K562 (cell line): Measurements from ENCODE around the gene GRM2. TPM values are rescaled to one million over a fixed set of nuclear protein-coding genes. Genes with fewer than 3 reads are reported as not detected.

Experiments
- ATAC-seq: fragments of 200-7000 bp; cut with Tn5 transposase; 3 replicates; pipeline ENCODE4 v1.9.1; 2020; ENCODE audit warnings: moderate library complexity
- BruUV-seq: library from RNA; stranded (reverse); fragments of 400-500 nt; replicated peaks from 2 replicates; lab custom pipeline; 2021; lab: Mats Ljungman, UMichigan
- CTCF ChIA-PET: fragments of 300-600 bp; formaldehyde crosslinking; extraction: SDS; loops from one replicate; lab custom pipeline; 2021; ENCODE audit warnings: low intra/inter-chr PET ratio; lab: Yijun Ruan, JAX
- POLR2A ChIA-PET: fragments of 300-600, 350-650 bp; sonication (Branson Sonifier 250); formaldehyde crosslinking; extraction: SDS; loops from one replicate; lab custom pipeline; 2021; ENCODE audit warnings: antibody characterized with exemption, inconsistent platforms; lab: Yijun Ruan, JAX
- DNase-seq, 4 experiments: peaks; one replicate each; pipeline versions ENCODE4 v3.0.0 to v3.0.0-alpha.2; 2011 to 2018; ENCODE audit warnings: low spot score in 3 of 4, mixed read lengths in 3 of 4; ENCODE audit errors: extremely low read depth in 1 of 4
- FAIRE-seq: peaks from 2 replicates; lab custom pipeline; 2011; peaks lifted over from hg19 to GRCh38; lab: Jason Lieb, UNC
- H2AFZ ChIP-seq: 2 replicates; pipeline ENCODE4 v1.6.0; 2011; ENCODE audit warnings: low read depth, low read length, control low read depth, inconsistent platforms
- H3K27ac ChIP-seq: fragments of 200-600 bp; 3 replicates; pipeline ENCODE4 v1.8.0; 2011; ENCODE audit warnings: low read depth, mild to moderate bottlenecking, control low read depth, inconsistent platforms, low read length, moderate library complexity, mixed read lengths; ENCODE audit errors: extremely low read depth
- H3K27me3 ChIP-seq, 2 experiments: fragments of 300-600 bp in 1 of 2; 2 replicates in 1 of 2; 3 replicates in 1 of 2; pipeline versions ENCODE4 v1.6.0 to v1.8.0; 2011; ENCODE audit warnings: inconsistent platforms in 2 of 2, low read length in 2 of 2, mild to moderate bottlenecking in 1 of 2, mixed read lengths in 1 of 2, moderate library complexity in 1 of 2; ENCODE audit not compliant: control insufficient read depth in 2 of 2, insufficient read depth in 2 of 2
- H3K36me3 ChIP-seq: fragments of 300-600 bp; 3 replicates; pipeline ENCODE4 v1.8.0; 2011; ENCODE audit warnings: mild to moderate bottlenecking, low read length, inconsistent platforms; ENCODE audit not compliant: control insufficient read depth, insufficient read depth
- H3K4me1 ChIP-seq, 2 experiments: fragments of 200-600 bp in 1 of 2; replicated peaks in 1 of 2; 2 replicates in 1 of 2; 3 replicates in 1 of 2; pipeline versions ENCODE4 v1.5.1 to v1.8.0; 2011; ENCODE audit warnings: inconsistent platforms in 2 of 2, low read length in 2 of 2, mild to moderate bottlenecking in 1 of 2, mixed read lengths in 1 of 2, moderate library complexity in 1 of 2; ENCODE audit not compliant: control insufficient read depth in 2 of 2, insufficient read depth in 2 of 2
- H3K4me2 ChIP-seq: 2 replicates; pipeline ENCODE4 v1.6.1; 2011; ENCODE audit warnings: low read length, control low read depth, inconsistent platforms, mixed read lengths; ENCODE audit not compliant: insufficient read depth
- H3K4me3 ChIP-seq: fragments of 200-600 bp; sonication (generic), shearing (Covaris generic); 2 replicates; pipeline ENCODE4 v1.5.1; 2016; ENCODE audit warnings: control low read depth, inconsistent platforms
- H3K79me2 ChIP-seq: fragments of 200-600 bp; 3 replicates; pipeline ENCODE4 v1.8.0; 2011; ENCODE audit warnings: low read length, inconsistent platforms; ENCODE audit not compliant: control insufficient read depth, insufficient read depth
- H3K9ac ChIP-seq, 2 experiments: 2 replicates each; pipeline versions ENCODE4 v1.6.0 to v1.6.1; 2011; ENCODE audit warnings: low read depth in 2 of 2, low read length in 2 of 2, control low read depth in 1 of 2, inconsistent platforms in 1 of 2, mild to moderate bottlenecking in 1 of 2, mixed read lengths in 1 of 2; ENCODE audit not compliant: insufficient read depth in 1 of 2
- H3K9me1 ChIP-seq: one replicate; pipeline ENCODE4 v1.6.0; 2011; ENCODE audit warnings: inconsistent platforms, mild to moderate bottlenecking, low read length, moderate library complexity; ENCODE audit not compliant: control insufficient read depth, insufficient read depth
- H3K9me3 ChIP-seq: replicated peaks from 2 replicates; pipeline ENCODE4 v1.5.1; 2011; ENCODE audit warnings: low read depth, low read length, inconsistent platforms; ENCODE audit not compliant: control insufficient read depth, insufficient read depth
- H4K20me1 ChIP-seq: replicated peaks from 2 replicates; pipeline ENCODE4 v1.6.1; 2011; ENCODE audit warnings: low read length, inconsistent platforms, mixed read lengths; ENCODE audit not compliant: control insufficient read depth, insufficient read depth
- BMI1 ChIP-seq: fragments of 150-350 bp; IDR thresholded peaks from 2 replicates; pipeline ENCODE4 v1.6.1; 2014; ENCODE audit warnings: low read length
- CXXC5 ChIP-seq: fragments of 250-450 bp; sonication (Bioruptor Pico); IDR thresholded peaks from 2 replicates; pipeline ENCODE4 v1.8.0; 2022; ENCODE audit warnings: inconsistent platforms, mild to moderate bottlenecking, moderate library complexity
- ELF4 ChIP-seq: fragments of 450-650 bp; formaldehyde crosslinking; IDR thresholded peaks from 2 replicates; pipeline ENCODE4 v1.4.0; 2022; ENCODE audit warnings: missing genetic modification characterization
- JUNB ChIP-seq: fragments of 450-650 bp; formaldehyde crosslinking; conservative IDR thresholded peaks from 2 replicates; pipeline ENCODE4 v1.4.0; 2020; ENCODE audit warnings: mild to moderate bottlenecking
- KDM1A ChIP-seq, 2 experiments: fragments of 450-650 bp; IDR thresholded peaks; 2 replicates each; pipeline ENCODE4 v1.6.1; 2016; ENCODE audit warnings: mild to moderate bottlenecking in 2 of 2
- KLF6 ChIP-seq: fragments of 250-450 bp; sonication (Bioruptor Pico); IDR thresholded peaks from 2 replicates; pipeline ENCODE4 v1.4.0; 2020; ENCODE audit warnings: mild to moderate bottlenecking, moderate library complexity, borderline replicate concordance
- MAFG ChIP-seq: fragments of 450-650 bp; conservative IDR thresholded peaks from 2 replicates; pipeline ENCODE4 v1.6.1; 2016; ENCODE audit warnings: missing genetic modification characterization, missing compliant biosample characterization
- MEF2D ChIP-seq: conservative IDR thresholded peaks from 2 replicates; pipeline ENCODE4 v1.6.1; 2016; ENCODE audit warnings: low read depth, missing genetic modification characterization, missing compliant biosample characterization
- NR4A1 ChIP-seq, 2 experiments: fragments of 250-450 bp in 1 of 2; fragments of 450-650 bp in 1 of 2; sonication (Bioruptor Pico) in 1 of 2; IDR thresholded peaks; 2 replicates each; pipeline versions ENCODE4 v1.4.0 to v1.6.1; 2016 to 2020; ENCODE audit warnings: mild to moderate bottlenecking in 2 of 2, missing compliant biosample characterization in 1 of 2, missing genetic modification characterization in 1 of 2, moderate library complexity in 1 of 2
- PHB2 ChIP-seq: fragments of 450-650 bp; IDR thresholded peaks from 2 replicates; pipeline ENCODE4 v1.6.1; 2017; ENCODE audit warnings: low read depth
- SIRT6 ChIP-seq: IDR thresholded peaks from one replicate; pipeline ENCODE4 v1.6.1; 2012; ENCODE audit warnings: low read depth, mild to moderate bottlenecking, control low read depth, inconsistent platforms, low read length, moderate library complexity
- TARDBP ChIP-seq: fragments of 450-650 bp; IDR thresholded peaks from 2 replicates; pipeline ENCODE4 v1.6.1; 2016
- TGIF2 ChIP-seq: sonication (generic); formaldehyde crosslinking; IDR thresholded peaks from 2 replicates; pipeline ENCODE4 v1.8.1; 2022; ENCODE audit warnings: mild to moderate bottlenecking, missing genetic modification reagents, moderate library complexity
- ZBTB1 ChIP-seq: sonication (generic); formaldehyde crosslinking; IDR thresholded peaks from 2 replicates; pipeline ENCODE4 v1.8.1; 2023; ENCODE audit warnings: missing genetic modification reagents, low read depth, mild to moderate bottlenecking, borderline replicate concordance
- ZBTB5 ChIP-seq: fragments of 450-650 bp; IDR thresholded peaks from 2 replicates; pipeline ENCODE4 v1.6.1; 2017; ENCODE audit warnings: antibody characterized with exemption
- ZNF121 ChIP-seq: sonication (generic); formaldehyde crosslinking; conservative IDR thresholded peaks from 2 replicates; pipeline ENCODE4 v1.8.0; 2022; ENCODE audit warnings: missing genetic modification reagents
- ZNF41 ChIP-seq: fragments of 250-450 bp; sonication (Bioruptor Pico); conservative IDR thresholded peaks from 2 replicates; pipeline ENCODE4 v1.4.0; 2020; ENCODE audit warnings: mild to moderate bottlenecking
- WGBS: fragments of 100-300 bp; shearing (Covaris generic); methylation state at CpG from one replicate; pipeline ENCODE4 v1.1.6; 2016; ENCODE audit warnings: low coverage, mixed read lengths; ENCODE audit not compliant: insufficient coverage; ENCODE audit errors: missing lambda C conversion rate; 5-methylcytosine and 5-hydroxymethylcytosine counted together
- in situ Hi-C: fragments of 300-500 bp; cut with MboI; formaldehyde crosslinking; loops from 4 replicates; pipeline ENCODE4 v1.15.0; 2018; ENCODE audit warnings: inconsistent platforms, mixed read lengths
- intact Hi-C: fragments of 100-400 bp; cut with micrococcal nuclease; formaldehyde crosslinking; loops from 2 replicates; pipeline ENCODE4 v1.14.2; 2022
- polyA plus RNA-seq, 8 experiments: library from polyadenylated mRNA; depleted of rRNA in 4 of 8; stranded (reverse) in 5 of 8; unstranded in 3 of 8; fragments of >200 nt; fragmentation: Nextera tagmentation in 2 of 8; fragmentation: Illumina TruSeq in 1 of 8; extraction: Ambion mirVana in 2 of 8; extraction: Trizol in 1 of 8; gene quantifications; 2 replicates each; pipeline versions ENCODE4 v1.2.1 to v1.2.3, GENCODE V29; 2011 to 2014; ENCODE audit warnings: inconsistent platforms in 1 of 8, missing spikeins in 1 of 8
- total RNA-seq, 7 experiments: library from RNA; depleted of rRNA in 6 of 7; stranded (reverse); fragments of >200 nt in 6 of 7; fragmentation: Illumina TruSeq in 2 of 7; extraction: Trizol in 2 of 7; gene quantifications; 2 replicates each; pipeline versions ENCODE4 v1.2.1 to v1.2.3, GENCODE V29; 2011 to 2021; ENCODE audit warnings: low replicate concordance in 1 of 7
- TF ChIP-seq, protein P1 (sequence below): fragments of 250-450 bp; sonication (Bioruptor Pico); IDR thresholded peaks from 2 replicates; pipeline ENCODE4 v1.6.1; 2021; ENCODE audit warnings: mild to moderate bottlenecking
- TF ChIP-seq, protein P2 (sequence below): sonication (generic); formaldehyde crosslinking; IDR thresholded peaks from 2 replicates; pipeline ENCODE4 v1.8.1; 2022; ENCODE audit warnings: missing genetic modification reagents

The GRM2 gene
- total and polyA plus RNA-seq, 9 of the 15 experiments (the other 6 are each of a cell fraction or from before 2014, with no cell fraction given): not detected

- Histone ChIP-seq H3K4me3 (no peak overlapping the region), H3K36me3 (peaks cover 15% of the 10 kb centered on the region; the same call in 2 of the 3 replicates), H3K27me3 (no peaks in the 10 kb centered on the region), H3K79me2 (no peaks in the 10 kb centered on the region), H3K4me2 (no peak overlapping the region), H3K9me1 (no peaks in the 10 kb centered on the region), H3K9ac (no peak overlapping the region), H3K9me3 (no peaks in the 10 kb centered on the region), H4K20me1 (peaks cover 9% of the 10 kb centered on the region), H2AFZ (no peak overlapping the region), H3K4me1 (peaks cover 0 to 4% of the 10 kb centered on the region in 2 experiments; a peak in 2 of 5 replicates), H3K27ac (no peak overlapping the region)
- WGBS: 41% methylated on average over 6 of the region's 6 CpGs
- TF ChIP-seq KLF6 (CRISPR knock-in tag): no peak
- TF ChIP-seq, protein P1, sequence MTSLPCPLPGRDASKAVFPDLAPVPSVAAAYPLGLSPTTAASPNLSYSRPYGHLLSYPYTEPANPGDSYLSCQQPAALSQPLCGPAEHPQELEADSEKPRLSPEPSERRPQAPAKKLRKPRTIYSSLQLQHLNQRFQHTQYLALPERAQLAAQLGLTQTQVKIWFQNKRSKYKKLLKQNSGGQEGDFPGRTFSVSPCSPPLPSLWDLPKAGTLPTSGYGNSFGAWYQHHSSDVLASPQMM: no peak
- TF ChIP-seq NR4A1 (CRISPR knock-in tag; IDR thresholded peaks at IDR 0.05): no peak
- TF ChIP-seq NR4A1 (tag; IDR thresholded peaks at IDR 0.05): no peak
- TF ChIP-seq MEF2D (tag): no peak
- TF ChIP-seq JUNB (CRISPR knock-in tag): no peak
- TF ChIP-seq TARDBP: no peak
- no peak for TF ChIP-seq KDM1A (IDR thresholded peaks at IDR 0.05)
- no peak for TF ChIP-seq ZBTB1 (CRISPR knock-in tag)
- TF ChIP-seq CXXC5: no peak
- TF ChIP-seq TGIF2 (CRISPR knock-in tag): no peak
- TF ChIP-seq, protein P2, sequence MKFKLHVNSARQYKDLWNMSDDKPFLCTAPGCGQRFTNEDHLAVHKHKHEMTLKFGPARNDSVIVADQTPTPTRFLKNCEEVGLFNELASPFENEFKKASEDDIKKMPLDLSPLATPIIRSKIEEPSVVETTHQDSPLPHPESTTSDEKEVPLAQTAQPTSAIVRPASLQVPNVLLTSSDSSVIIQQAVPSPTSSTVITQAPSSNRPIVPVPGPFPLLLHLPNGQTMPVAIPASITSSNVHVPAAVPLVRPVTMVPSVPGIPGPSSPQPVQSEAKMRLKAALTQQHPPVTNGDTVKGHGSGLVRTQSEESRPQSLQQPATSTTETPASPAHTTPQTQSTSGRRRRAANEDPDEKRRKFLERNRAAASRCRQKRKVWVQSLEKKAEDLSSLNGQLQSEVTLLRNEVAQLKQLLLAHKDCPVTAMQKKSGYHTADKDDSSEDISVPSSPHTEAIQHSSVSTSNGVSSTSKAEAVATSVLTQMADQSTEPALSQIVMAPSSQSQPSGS (CRISPR knock-in tag): no peak
- TF ChIP-seq MAFG (tag): no peak
- no peak for TF ChIP-seq PHB2
- TF ChIP-seq ZBTB5: no peak
- no peak for TF ChIP-seq BMI1
- no peak for TF ChIP-seq ELF4
- TF ChIP-seq ZNF41: no peak
- TF ChIP-seq SIRT6: no peak
- no peak for TF ChIP-seq ZNF121 (CRISPR knock-in tag)
- FAIRE-seq: no peak
- ChIA-PET CTCF (no interaction called here), POLR2A (interaction anchor here (0.6 to 1.4 kb wide), 2 partner anchors 12 to 40 kb away, joined by 3 read pairs; no protein-coding TSS in a partner anchor)
- ATAC-seq: no peak
- in situ Hi-C loops: no loop called here
- DNase-seq: no peak
- intact Hi-C loops: no loop called here
- BruUV-seq: no TSS peak
Observed at GRCh38 chr3:51703068-51703760, 3.7 kb upstream of the GRM2 start.
